ENCODE data around the gene LIMD2.

Gene LIMD2

DNA sequence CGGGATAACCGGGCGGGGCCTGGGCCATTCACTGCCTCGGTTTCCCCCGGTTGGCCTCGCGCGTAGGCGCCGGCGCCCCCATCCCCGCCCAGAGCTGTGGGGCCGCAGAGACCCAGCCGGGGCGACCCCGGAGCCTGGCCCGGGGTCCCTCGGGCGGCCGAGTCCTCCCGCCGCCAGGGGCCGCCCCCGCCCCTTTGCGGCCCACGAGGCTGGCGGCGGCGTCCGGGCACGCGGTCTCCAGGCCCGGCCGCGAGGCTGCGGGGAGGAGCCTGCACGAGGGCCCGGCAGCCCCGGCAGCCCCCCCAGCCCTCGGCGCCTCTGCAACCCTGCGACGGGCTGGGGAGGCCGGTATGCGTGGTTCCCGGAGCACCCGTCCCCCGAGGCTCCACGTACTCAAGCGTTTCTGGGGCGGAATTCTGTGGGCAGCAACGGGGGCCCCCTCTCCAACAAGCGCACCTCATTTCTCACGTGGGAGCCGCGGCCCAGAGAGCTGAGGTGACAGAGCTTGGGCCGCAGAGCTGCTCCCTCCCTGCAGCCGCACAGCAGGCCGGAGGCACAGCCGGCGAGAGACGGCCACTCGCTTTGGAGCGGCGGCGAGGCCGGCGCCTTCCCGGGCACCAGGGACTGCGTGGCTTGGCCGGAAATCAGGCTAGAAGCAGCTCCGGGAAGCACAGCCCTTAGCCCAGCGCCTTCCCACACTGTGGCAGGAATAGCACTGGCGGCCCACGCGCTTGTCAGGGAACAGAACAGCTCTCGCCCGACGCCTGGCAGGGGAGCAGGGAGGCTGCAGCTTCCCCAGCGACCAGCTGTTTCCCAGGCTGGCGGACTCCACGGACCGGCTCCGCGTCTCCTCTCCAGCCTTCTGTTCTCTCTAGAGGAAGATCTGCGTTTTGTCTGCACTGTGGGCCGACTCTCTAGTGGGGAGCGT is 867 bp upstream of the LIMD2 start:
- no peak for DNase-seq

DNA sequence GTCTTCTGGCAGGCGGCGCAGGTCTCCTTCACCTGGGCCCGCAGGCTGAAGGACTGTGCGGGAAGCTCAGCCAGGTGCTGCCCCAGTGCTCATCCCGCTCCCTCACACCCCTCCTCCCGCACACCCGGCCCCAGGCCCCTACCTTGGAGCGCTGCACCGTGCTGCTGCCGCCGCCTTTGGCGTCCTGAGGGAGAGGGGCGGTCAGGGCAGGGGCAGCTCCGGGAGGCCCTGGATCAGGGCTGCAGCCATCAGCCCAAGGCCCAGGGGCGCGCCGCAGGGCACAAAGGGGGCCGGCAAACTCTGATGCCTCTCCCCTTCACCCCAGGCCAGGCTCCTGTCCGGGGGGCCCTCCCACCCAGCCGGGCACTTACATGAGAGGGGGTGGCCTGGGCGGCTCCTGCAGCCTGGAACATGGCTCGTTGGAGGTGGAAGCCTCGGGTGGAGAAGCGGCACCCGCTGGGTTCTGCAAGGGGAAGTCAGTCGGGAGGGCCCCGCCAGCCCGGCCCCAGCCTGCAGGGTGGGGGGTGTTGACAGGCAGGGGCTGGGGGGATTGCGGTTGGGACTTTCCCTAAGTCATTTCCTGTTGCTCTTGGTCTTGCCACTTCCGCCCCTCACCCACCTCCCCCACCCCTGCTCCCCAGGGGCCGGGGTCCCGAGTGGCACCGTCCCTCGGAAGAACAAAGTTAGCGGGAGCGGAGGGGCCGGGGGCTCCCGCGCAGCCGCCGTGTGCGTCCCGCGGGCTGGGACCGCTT is 863 bp downstream of the LIMD2 start:
- no peak for DNase-seq

DNA sequence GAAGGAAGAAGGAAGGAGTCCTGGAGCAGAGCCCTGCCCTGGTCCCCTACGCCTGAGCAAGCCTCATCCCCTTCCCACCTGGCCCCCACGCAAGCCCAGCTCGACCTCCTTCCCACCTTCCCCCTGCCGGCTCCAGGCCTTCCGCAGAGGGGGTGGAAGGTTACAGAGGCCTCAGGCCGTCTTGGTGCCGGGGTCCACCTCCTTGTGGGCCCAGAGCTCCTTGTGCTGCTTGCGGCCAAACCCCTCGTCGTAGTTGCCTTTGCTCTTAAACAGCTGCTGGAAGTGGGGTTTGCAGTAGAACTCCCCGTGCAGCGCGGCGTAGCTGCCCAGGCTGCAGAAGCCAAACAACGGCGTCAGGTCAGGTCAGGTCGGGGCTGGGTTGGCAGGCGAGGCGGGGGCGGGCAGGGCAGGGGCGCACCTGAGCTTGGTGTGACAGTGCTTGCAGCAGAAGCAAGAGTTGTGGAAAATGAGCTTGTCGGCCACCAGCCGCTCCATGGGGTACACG is 1.5 kb downstream of the LIMD2 start:
- no peak for DNase-seq

GRCh38 chr17:63697341-63698286 is 2.3 kb downstream of the LIMD2 start:
- no peak for DNase-seq

DNA sequence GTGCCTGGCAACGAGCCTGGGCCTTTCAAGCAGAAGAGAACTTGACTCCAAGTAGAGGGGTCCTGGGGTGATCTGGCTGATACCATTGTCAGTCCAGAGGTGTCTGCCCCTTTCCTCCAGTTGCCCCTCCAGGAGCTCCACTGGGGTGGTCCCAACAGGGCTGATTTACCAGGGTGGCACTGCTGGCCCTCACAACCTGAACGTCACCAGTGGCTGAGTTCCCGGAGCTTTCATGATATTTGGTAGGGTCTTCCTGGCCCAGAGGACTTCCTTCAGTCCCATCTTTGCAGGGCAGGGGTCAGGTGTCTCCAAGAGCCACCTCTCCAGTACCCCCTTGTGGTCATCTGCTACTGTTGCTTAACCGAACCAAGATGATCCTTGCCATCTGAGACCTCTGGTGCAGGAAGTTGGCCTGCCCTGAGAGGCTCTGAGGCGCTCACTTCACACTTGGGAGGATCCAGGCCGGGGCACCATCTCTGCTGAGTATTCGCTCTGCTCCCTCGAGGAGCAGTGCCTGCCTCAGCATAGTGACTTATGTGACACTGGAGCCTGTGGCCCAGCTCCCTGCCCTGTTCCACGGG is 3.5 kb downstream of the LIMD2 start:
- DNase-seq: no peak

- DNase-seq: no peak
These were observed 4.0 kb downstream of the LIMD2 start for GRCh38 chr17:63695889-63696288.

- no peak for DNase-seq
These were observed 4.8 kb downstream of the LIMD2 start for GRCh38 chr17:63694950-63695773.

GRCh38 chr17:63694229-63694949 is 5.5 kb downstream of the LIMD2 start:
- DNase-seq: no peak

GRCh38 chr17:63693411-63694113 is 6.4 kb downstream of the LIMD2 start:
- DNase-seq: no peak

GRCh38 chr17:63692195-63692816 is 7.6 kb downstream of the LIMD2 start:
- DNase-seq: no peak

DNA sequence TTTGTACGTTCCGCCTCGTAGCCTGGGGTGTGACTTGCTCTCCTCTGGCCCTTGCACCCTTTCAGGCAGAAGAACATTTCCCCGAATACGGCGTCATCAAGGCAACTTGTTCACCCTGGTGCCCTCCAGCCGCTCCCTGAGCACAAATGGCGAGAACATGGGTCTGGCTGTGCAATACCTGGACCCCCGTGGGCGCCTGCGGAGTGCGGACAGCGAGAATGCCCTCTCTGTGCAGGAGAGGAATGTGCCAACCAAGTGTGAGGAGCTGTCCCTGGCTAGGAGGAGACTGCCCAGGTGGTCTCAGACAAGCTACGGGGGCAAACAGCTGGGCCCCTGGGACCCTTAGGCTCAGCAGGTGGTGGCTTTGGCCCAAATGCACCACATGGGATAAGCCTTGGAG is 10.4 kb downstream of the LIMD2 start:
- no peak for DNase-seq

DNA sequence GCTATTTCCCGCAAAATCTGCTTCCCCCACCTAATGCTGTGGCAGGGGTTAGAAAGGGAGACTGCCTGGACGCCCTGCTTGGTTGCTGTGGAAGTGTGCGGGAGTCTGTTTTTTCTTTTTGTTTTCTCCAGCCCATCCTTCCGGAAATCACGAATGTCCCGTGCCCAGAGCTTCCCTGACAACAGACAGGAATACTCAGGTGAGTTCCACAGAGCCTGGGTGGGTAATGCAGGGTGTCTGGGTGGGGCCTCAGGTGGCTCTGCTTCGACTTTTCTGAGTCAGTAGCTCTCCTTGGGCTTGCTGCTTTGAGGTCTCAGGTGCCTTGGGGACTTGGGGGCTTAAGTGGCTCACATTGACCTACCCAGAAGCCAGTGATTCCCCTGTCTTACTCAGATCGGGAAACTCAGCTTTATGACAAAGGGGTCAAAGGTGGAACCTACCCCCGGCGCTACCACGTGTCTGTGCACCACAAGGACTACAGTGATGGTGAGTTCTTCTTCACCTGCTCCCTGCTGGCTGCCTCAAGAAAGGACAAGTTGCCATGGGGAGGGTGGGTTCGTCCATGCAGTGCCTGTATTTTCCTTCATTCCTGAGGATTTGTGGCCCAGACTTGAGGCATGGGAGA is 11.4 kb downstream of the LIMD2 start:
- DNase-seq: no peak

- DNase-seq: no peak
These were observed 13.7 kb downstream of the LIMD2 start for GRCh38 chr17:63686138-63686685.

DNA sequence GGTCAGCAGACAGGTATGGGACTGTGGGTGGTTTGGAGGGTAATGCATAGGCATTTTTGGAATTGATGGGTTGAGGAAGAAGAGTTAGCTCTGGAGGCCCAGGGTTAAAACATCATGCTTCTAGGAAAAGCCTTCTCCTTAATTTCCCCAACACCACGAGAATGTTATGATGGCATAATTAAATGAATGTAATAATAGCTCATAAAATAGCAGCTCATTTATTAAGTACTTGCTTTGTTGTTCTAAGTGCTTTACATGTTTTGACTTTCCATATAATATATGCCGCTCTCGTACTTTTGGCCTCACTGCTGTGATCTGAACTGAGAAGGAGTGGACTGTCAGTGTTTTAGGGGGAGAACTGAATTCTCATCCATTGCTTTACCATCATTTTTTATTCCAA is 14.3 kb downstream of the LIMD2 start:
- DNase-seq: no peak

- peak; percentile 25 for DNase-seq
These were observed 14.9 kb downstream of the LIMD2 start for GRCh38 chr17:63685041-63685440.

GRCh38 chr17:63682981-63683380 is 16.9 kb downstream of the LIMD2 start:
- DNase-seq: no peak

- no peak for DNase-seq
These were observed 17.5 kb downstream of the LIMD2 start for GRCh38 chr17:63682441-63682840.

DNA sequence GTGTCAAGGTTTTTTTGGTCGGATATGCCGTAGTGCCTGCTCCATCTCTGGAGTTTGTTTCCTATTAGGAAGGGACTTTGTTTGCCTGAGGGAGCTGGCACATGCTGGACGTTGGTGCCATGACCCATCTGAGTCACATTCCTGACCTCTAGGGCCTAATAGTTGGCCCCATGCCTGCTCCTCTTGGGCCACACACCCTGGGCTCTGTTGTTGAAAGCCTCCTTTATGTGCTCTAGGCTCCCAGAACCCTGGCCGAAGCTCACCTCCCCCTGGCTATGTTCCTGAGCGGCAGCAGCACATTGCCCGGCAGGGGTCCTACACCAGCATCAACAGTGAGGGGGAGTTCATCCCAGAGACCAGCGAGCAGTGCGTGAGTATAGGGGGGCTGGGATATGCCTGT is 18.4 kb downstream of the LIMD2 start:
- DNase-seq: no peak

GRCh38 chr17:63680700-63681099 is 19.2 kb downstream of the LIMD2 start:
- DNase-seq: no peak

Data from DMS79 (cell line).